ENCODE measurements around the gene PROB1.
"Not testable (repeated sequence)": the region's sequence is repeated elsewhere in the genome, so short reads cannot be mapped to it uniquely, and the experiment has no call there.

PROB1 gene

DNA sequence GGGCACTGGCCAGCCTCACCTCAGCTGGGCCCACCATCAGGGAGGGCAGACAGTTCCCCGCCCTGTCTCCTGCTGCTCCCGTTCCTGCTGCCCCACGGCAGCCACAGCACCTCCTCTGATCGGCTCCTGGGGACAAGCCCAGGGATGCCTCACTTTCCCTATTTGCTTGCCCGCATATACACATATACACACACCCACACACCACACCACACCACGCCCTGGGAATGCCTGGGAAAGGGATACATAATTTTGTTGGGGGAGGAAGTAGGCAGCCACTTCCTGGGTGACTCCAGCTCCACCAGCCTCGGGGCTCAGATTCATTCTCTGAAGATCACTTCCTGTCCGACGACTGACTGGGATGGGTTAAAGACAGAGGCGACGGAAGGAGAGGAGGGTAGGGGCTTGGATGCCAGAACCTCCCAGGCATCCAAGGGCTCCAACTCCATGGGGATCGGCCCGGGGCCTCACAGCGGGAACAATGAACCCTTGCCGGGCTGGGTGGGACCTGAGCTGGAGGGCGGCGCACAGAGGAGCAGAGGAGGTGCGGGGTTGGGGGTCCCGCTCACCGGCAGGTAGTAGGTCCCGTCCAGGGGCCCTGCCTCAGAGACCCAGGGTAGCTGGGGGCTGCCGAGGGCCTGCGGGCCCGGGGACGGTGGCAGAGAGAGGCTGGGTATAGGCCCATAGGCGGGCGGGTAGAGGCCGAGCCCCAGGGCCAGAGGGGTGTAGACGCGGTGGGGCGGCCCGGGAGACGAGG lies 3.2 kb downstream of the PROB1 start:
- DNase-seq, result no peak

DNA sequence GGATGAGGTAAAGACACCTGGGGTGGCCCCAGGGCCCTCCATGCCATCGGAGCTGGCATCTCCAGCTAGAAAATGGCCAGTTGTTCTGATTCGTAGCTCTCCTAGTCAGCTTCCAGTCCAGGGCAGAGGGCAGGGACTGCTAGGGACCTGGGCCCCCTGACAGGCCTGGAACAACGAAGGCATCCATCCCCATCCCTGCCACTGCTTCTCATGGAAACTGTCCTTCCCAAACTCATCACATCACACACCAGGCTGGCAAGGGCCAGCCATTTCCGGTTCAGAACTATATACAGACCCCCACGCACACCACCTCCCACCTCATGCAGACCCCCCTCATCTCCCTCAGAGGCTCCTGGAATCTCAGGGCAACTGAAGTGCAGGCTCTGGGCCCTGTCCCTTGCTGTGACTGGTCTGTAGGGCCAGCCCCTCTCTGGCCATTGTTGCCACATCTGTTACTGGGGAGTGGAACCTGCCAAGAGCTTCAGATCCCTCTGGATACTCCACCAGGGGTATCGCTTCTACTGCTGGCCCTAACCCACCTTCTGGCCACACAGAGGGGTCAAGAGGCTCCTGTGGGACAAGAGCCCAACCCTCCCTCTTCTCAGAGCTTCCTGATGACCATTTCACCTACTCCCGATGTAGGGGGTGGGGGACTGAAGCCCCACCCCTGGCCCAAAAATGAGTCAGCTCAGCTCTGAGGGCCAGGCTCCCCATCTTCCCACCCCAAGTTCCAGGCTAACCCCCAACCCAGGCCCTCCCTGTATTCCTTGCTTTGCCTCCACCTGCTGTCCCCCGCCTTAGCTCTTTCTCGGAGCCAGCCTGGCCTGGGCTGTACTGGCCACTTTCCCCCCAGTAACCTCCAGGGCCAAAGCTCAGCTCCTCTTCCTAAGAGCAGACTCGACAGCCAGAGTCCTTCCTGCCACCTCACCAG lies 4.0 kb downstream of the PROB1 start:
- no peak for DNase-seq

DNA sequence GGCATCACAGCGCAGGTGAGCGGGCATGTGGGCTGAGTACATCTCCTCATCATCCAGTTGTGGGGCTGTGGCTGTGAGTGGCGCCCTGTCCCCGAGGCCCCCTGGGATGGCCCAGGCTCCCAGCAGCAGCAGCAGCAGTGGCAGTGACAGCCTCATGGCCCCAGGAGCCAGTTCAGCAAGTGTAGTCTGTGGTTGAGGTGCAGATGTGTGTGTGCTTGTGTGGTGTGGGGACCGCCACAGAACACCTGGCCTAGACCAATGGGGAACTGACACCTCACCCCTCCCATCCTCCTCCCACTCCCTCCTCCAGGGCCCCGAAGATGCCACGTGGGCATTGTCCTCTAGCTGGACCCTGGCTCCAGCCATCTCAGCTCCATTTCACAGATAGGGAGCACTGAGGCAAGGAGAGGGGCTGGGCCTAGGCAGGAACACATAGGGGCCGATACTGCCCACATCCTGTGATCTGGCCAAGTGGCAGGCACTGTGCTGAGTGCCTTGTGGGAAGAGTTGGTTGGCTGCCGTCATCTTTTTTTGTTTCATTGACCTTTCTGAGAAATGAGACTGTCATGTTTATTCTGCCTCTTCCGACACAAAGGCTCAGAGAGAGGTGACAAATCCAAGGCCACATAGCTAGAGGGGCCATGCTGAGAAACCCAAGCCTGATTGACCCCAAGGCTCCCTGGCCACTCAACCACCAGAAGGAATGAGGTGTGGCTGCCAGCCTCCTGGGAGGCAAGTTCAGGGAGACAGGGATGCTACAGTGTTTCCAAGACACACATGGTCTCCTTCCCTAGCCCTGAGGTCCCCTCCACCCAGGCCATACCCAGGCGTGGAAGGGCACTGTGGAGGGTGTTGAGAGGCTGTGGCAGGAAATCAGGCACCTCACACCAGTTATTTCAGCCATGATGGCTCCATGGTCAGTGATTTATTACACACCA lies 4.9 kb downstream of the PROB1 start, which contains the start of gene MZB1:
Gene MZB1 (minus strand): TSS at position 213 of the 938 bp plus-strand sequence. CDS start 57 bp downstream, at position 156.
- peak; percentile 34 for DNase-seq

DNA sequence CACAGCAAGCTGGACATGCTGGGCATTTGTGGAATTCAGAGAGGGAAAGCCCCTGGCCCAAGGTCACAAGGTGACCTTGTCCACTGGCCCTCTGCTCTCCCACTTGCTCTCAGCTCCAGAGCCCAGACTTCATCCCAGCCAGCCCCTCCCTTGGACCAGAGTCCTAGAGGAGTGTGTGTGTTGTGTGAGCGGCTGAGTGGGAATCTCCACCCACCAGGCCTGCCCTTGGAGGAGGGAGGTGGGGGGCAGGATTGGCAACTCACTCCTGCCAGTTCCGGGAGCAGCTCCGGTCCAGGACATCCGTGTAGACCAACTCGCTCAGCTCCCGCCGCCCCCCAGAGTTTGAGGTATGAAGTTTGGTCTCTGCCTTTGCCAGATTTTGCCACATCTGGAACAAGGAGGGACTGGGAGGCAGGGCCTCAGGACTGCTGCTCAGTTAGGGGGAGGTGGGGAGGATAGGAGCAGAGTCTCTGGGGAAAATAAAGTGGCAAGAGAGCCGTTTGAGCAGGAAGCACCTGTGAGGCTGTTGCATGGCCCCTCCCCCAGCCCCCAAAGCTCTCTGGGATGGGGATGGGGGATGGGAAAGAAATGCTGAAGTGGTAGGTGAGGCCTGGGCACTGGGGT lies 6.6 kb downstream of the PROB1 start:
- DNase-seq, result no peak

GRCh38 chr5:139387611-139388197 lies 7.2 kb downstream of the PROB1 start:
- DNase-seq, result no peak

DNA sequence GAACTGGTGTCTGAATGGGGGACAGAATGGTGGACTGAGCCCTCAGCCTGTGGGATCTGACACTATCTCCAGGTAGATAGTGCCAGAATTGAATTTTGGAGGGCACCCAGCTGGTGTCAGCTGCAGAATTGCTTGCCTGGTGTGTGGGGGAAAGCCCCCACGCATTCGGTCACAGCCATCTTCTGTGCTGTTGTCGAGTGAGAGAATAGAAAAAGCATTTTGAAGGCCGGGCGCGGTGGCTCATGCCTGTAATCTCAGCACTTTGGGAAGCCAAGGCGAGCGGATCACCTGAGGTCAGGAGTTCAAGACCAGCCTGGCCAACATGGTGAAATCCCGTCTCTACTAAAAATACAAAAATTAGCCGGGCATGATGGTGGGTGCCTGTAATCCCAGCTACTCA lies 7.9 kb downstream of the PROB1 start:
- not testable (repeated sequence) for DNase-seq

DNA sequence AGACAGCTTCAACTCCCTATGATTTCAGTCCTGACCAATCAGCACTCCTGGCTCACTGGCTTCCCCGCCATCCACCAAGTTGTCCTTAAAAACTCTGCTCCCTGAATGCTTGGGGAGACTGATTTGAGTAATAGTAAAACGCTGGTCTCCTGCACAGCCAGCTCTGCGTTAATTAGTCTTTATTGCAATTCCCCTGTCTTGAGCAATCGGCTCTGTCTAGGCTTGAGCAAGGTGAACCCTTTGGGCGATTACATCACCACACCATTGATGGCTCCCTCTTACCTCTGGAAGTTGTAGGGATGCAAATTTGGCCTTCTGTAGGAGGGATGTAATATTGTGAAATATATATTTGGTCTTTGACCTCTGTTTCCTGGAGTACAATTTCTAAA lies 8.9 kb downstream of the PROB1 start:
- DNase-seq, result no peak

GRCh38 chr5:139385061-139386049 lies 9.5 kb downstream of the PROB1 start:
- DNase-seq, result no peak

DNA sequence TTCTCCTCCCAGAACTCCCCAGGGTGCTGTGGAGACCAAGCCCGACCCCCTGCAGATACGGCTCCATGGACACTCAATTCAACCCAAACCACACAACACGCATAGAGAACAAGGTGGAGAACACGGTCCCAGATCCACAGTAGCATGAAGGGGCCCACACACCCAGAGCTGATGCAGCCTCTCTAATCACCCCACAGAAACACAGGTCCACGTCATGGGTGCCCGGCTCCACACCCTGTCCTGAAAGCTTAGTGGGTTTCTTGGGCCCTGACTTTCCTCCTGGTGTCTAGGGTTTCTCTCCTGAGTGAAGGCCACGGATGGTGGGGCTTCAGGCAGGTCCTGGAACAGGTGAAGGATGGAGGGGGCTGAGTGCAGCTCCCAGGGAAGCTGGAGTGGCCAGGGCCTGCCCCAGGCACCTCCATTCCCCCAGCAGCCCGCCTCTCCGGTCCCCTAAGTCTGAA lies 10.3 kb downstream of the PROB1 start:
- DNase-seq, result no peak

- no peak for DNase-seq
These were observed 10.8 kb downstream of the PROB1 start for GRCh38 chr5:139383993-139384590.

DNA sequence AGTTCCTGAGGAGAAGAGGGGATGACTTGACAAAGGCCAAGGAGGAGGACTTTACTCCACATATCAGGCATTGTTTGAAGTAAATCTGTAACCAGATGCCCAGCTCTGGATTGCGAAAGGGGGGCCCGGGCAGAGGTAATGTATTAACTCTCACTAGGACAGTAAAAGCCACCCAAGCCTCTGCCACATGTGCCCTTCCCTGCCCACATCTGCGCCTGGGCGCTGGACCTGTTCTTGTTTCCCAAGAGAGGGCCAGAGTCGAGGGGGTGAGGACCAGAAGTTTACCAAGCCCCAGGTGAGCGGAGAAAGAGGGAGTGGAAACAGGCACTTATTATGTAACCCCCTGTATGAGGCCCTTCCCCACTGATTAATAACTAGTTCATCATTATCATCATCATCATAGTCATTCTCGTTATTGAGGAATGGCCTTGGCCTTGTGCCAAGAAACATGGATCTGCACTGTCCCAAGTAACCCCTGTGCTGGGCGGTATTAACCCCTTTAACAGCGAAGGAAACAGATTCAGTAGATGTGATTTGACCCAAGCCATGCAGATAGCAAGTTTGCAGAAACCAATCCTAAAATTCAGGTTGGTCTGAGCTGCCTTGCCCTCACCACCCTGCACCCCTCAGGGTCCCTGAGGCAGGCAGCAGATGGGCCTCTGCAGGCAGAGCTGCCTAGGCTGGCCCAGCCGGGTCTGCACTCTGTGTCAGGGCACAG lies 11.5 kb downstream of the PROB1 start, which contains the start of gene SLC23A1:
Gene SLC23A1 (minus strand): TSS at position 23 of the 718 bp plus-strand sequence. CDS start 44 bp downstream, outside the sequence.
- DNase-seq, result no peak

DNA sequence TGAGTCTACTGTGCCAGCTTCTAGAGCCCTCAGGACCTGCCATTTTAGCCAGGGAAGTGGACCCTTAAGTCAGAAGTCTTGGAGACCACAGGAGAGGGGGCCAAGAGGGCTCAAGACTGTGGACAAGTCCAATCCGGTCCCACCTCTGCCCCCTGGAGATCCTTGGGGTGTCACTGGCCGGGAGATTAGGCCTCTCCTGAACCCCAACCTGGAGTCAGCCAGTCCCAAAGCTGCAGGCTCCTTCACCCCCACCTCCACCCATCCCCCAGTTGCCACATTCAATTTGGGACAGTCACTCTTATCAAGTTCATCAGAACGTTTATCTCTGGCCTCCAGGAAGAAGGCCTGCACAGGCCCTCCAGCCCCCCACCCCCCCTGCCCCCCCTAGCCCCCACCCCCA lies 12.1 kb downstream of the PROB1 start:
- no peak for DNase-seq

- DNase-seq, result no peak
These were observed 12.8 kb downstream of the PROB1 start for GRCh38 chr5:139381837-139382761.

DNA sequence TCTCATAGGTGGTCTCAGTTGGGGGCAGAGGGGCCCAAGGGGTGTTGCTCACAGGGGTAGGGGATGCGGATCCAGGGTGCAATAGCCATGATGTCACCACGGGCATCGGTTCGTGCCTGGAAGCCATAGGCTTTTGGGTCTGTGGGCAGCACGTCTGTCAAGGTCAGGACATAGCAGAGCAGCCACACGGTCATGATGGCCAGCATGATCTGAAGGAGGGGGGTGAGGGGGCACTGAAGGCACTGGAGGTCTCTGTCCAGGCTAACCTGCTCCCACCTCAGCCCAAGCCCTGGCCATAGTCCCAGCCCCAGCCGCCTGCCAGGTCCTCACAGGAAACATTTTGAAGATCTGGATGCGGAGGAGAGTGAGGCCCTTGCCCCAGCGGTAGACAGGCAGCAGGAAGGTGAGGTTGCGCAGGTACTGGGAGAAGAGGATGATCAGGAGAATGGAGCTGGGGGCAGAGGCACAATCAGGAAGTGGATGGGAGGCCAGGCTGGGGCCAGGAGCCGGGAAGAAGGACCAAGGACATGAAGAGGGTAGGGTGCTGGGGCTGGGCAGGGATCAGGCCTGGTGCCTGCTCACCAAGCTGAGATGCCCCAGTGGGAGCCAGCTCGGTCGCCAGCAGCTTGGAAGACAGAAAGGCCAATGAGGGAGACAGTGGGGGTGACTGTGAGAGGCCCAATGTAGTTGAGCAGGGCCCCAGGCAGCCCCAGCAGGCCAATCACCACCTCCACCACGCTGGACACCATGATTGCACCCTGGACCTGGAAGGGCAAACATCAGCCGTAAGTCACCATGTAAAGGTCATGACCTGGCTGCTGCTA lies 15.1 kb downstream of the PROB1 start:
- DNase-seq, result no peak

- no peak for DNase-seq
These were observed 16.0 kb downstream of the PROB1 start for GRCh38 chr5:139378941-139379361.

- DNase-seq, result no peak
These were observed 16.6 kb downstream of the PROB1 start for GRCh38 chr5:139378101-139378825.

All from activated T-cell treated with anti-CD3 and anti-CD28 coated beads for 4 hours (primary cell).